ENCODE data around the gene DAAM1.

DAAM1 gene

GRCh38 chr14:59190372-59190771, 1.9 kb downstream of the DAAM1 start:
- Histone ChIP-seq H3K27ac (peak overlapping the region; percentile 91 to 97), H3K4me3 (peak overlapping the region; percentile 76)
- DNase-seq (ENCODE audit: low spot score): no peak
- TF ChIP-seq CTCF (IDR thresholded peaks at IDR 0.05): no peak

- Histone ChIP-seq H3K4me3 (no peak overlapping the region), H3K27ac (peak overlapping the region; percentile 30 to 36)
- DNase-seq (ENCODE audit: low spot score): no peak
- no peak for TF ChIP-seq CTCF (IDR thresholded peaks at IDR 0.05)
These were observed 7.4 kb downstream of the DAAM1 start for GRCh38 chr14:59195912-59196311.

GRCh38 chr14:59197695-59198262, 9.3 kb downstream of the DAAM1 start:
- no peak overlapping the region for H3K4me3 ChIP-seq
- no peak for TF ChIP-seq CTCF (IDR thresholded peaks at IDR 0.05)
- DNase-seq (ENCODE audit: low spot score): no peak
- H3K27ac ChIP-seq: peak overlapping the region; percentile 54 to 58

- TF ChIP-seq CTCF (IDR thresholded peaks at IDR 0.05): no peak
- Histone ChIP-seq H3K27ac (peak overlapping the region; percentile 55 to 57), H3K4me3 (peak overlapping the region; percentile 4)
- no peak for DNase-seq (ENCODE audit: low spot score)
These were observed 10.7 kb downstream of the DAAM1 start for GRCh38 chr14:59199205-59199604.

DNA sequence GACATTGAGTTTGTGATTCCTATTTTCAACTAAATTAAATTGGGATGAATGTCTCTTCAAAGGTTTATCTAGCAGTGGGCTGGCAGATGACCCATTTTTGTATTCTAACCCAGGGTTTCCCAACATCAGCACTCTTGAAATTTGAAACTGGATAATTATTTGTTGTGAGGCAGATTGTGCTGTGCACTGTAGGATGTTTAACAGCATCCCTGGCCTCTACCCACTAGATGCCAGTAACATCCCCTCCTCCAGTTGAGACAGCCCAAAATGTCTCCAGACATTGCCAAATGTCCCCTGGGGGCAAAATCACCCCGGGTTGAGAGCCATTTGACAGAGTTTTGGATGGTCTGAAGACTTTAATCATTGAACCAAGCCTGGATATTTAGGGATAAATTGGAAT, 11.1 kb downstream of the DAAM1 start:
- peak overlapping the region; percentile 55 to 57 for H3K27ac ChIP-seq
- no peak for DNase-seq (ENCODE audit: low spot score)
- no peak for TF ChIP-seq CTCF (IDR thresholded peaks at IDR 0.05)

DNA sequence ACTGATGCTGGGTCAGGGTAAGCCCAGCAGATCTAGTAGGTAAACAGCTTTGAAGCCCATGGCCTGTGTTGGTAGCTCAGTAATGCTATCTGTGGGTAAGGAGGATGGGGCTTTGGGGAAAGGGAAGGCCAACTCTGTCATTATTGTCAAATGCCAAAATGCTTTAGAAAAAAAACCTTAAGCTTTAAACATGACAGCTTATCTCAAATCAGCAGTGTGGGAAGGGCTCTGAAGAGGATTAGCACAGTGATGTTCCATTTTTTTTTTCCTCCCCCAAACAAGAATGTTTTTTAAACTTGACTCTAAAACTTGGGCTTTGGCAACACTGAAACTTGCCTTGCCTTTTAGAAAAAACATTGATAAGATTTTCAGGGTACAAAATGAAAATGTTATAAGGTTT, 11.7 kb downstream of the DAAM1 start:
- peak overlapping the region; percentile 55 to 57 for H3K27ac ChIP-seq
- no peak for TF ChIP-seq CTCF (IDR thresholded peaks at IDR 0.05)
- peak overlapping the region; percentile 4 for H3K4me3 ChIP-seq
- DNase-seq (ENCODE audit: low spot score): no peak

More for the DNA sequence above, 11.1 kb downstream of the DAAM1 start:
- peak overlapping the region; percentile 4 for H3K4me3 ChIP-seq

GRCh38 chr14:59202031-59202430, 13.6 kb downstream of the DAAM1 start:
- no peak for TF ChIP-seq CTCF (IDR thresholded peaks at IDR 0.05)
- DNase-seq (ENCODE audit: low spot score): no peak
- H3K4me3 ChIP-seq: no peak overlapping the region
- H3K27ac ChIP-seq: no peak overlapping the region

All from coronary artery (tissue), 2 donors.